ENCODE results near the gene KCNMA1.

GRCh38 chr10:77247031-77247990, 390.3 kb downstream of the KCNMA1 start:
- TF ChIP-seq CTCF (IDR thresholded peaks at IDR 0.05) (no peak), ZFX (IDR thresholded peaks at IDR 0.05; ENCODE audit: borderline replicate concordance) (no peak)

Measured in 22Rv1 (cell line).